HCT116 (cell line): ENCODE measurements around the gene BPIFB3. TPM values are rescaled to one million over a fixed set of nuclear protein-coding genes. Genes with fewer than 3 reads are reported as not detected.

Experiments used
- ATAC-seq: fragments of 200-7000 bp; cut with Tn5 transposase; 2 replicates; pipeline ENCODE4 v1.9.1; 2020; ENCODE audit warnings: mild to moderate bottlenecking, moderate library complexity
- BruUV-seq: library from RNA; stranded (reverse); fragments of 400-500 nt; replicated peaks from 2 replicates; lab custom pipeline; 2021; lab: Mats Ljungman, UMichigan
- CTCF ChIA-PET: fragments of 300-600 bp; sonication (Branson Sonifier 250); formaldehyde crosslinking; loops from one replicate; lab custom pipeline; 2021; ENCODE audit warnings: antibody characterized with exemption; lab: Charles Lee
- POLR2A ChIA-PET: fragments of 300-600, 350-600 bp; sonication (Branson Sonifier 250); formaldehyde crosslinking; loops from one replicate; lab custom pipeline; 2021; ENCODE audit warnings: antibody characterized with exemption; lab: Charles Lee
- RAD21 ChIA-PET, 2 experiments: fragments of 300-600 bp; sonication (Branson Sonifier 250); formaldehyde crosslinking; loops; one replicate each; lab custom pipeline; 2023; ENCODE audit warnings: low total read pairs in 2 of 2; ENCODE audit not compliant: uncharacterized antibody in 2 of 2, unreplicated experiment in 2 of 2, low non-redundant PET in 1 of 2; lab: Charles Lee
- DNase-seq: peaks from one replicate; pipeline ENCODE4 v3.0.0-alpha.2; 2010; ENCODE audit warnings: low read depth, low spot score
- H2AFZ ChIP-seq: fragments of 200-600 bp; shearing (Covaris generic), sonication (generic); 2 replicates; pipeline ENCODE4 v1.6.1; 2017; ENCODE audit warnings: low read depth, mixed run types, mixed read lengths, antibody characterized with exemption, low read length; ENCODE audit not compliant: poor library complexity, severe bottlenecking
- H3K27ac ChIP-seq: 2 replicates; pipeline ENCODE4 v1.5.1; 2012; ENCODE audit warnings: low read depth, low read length
- H3K27me3 ChIP-seq: fragments of 200-600 bp; sonication (generic); 2 replicates; pipeline ENCODE4 v1.6.1; 2016; ENCODE audit warnings: mixed run types, low read length, mixed read lengths; ENCODE audit not compliant: insufficient read depth
- H3K36me3 ChIP-seq, 2 experiments: fragments of 200-500 bp in 1 of 2; fragments of 200-600 bp in 1 of 2; sonication (Bioruptor generic) in 1 of 2; sonication (generic) in 1 of 2; 2 replicates each; pipeline versions ENCODE4 v1.5.1 to v1.6.1; 2014 to 2016; ENCODE audit warnings: low read length in 2 of 2, inconsistent platforms in 1 of 2, mixed read lengths in 1 of 2, mixed run types in 1 of 2; ENCODE audit not compliant: insufficient read depth in 2 of 2, control insufficient read depth in 1 of 2
- H3K4me1 ChIP-seq, 2 experiments: fragments of 200-600 bp in 1 of 2; sonication (generic) in 1 of 2; 2 replicates each; pipeline versions ENCODE4 v1.5.1 to v1.6.1; 2012 to 2017; ENCODE audit warnings: low read length in 2 of 2, inconsistent platforms in 1 of 2, mild to moderate bottlenecking in 1 of 2, mixed read lengths in 1 of 2, mixed run types in 1 of 2, moderate library complexity in 1 of 2; ENCODE audit not compliant: insufficient read depth in 2 of 2, control insufficient read depth in 1 of 2
- H3K4me2 ChIP-seq: fragments of 200-600 bp; sonication (generic); 2 replicates; pipeline ENCODE4 v1.6.1; 2017; ENCODE audit warnings: mixed run types, low read length, mixed read lengths
- H3K4me3 ChIP-seq, 2 experiments: fragments of 200-600 bp in 1 of 2; sonication (generic) in 1 of 2; replicated peaks in 1 of 2; 2 replicates each; pipeline ENCODE4 v1.5.1; 2011 to 2016; ENCODE audit warnings: low read length in 2 of 2, control low read depth in 1 of 2, low read depth in 1 of 2, mild to moderate bottlenecking in 1 of 2, mixed read lengths in 1 of 2, mixed run types in 1 of 2
- H3K79me2 ChIP-seq: fragments of 200-600 bp; sonication (generic); 2 replicates; pipeline ENCODE4 v1.6.1; 2017; ENCODE audit warnings: mild to moderate bottlenecking, mixed run types, low read length, moderate library complexity, mixed read lengths; ENCODE audit not compliant: insufficient read depth
- H3K9ac ChIP-seq: fragments of 200-600 bp; sonication (generic); 2 replicates; pipeline ENCODE4 v1.6.1; 2016; ENCODE audit warnings: low read length, mixed read lengths
- H3K9me2 ChIP-seq: fragments of 200-600 bp; sonication (generic), shearing (Covaris generic); 2 replicates; pipeline ENCODE4 v1.6.1; 2017; ENCODE audit warnings: mixed run types, mild to moderate bottlenecking, moderate library complexity; ENCODE audit not compliant: insufficient read depth
- H3K9me3 ChIP-seq, 2 experiments: fragments of 200-500 bp in 1 of 2; fragments of 200-600 bp in 1 of 2; sonication (Bioruptor generic) in 1 of 2; sonication (generic) in 1 of 2; 2 replicates each; pipeline ENCODE4 v1.6.1; 2014 to 2017; ENCODE audit warnings: low read length in 2 of 2, mixed read lengths in 2 of 2, inconsistent platforms in 1 of 2, low read depth in 1 of 2, mild to moderate bottlenecking in 1 of 2, mixed run types in 1 of 2, moderate library complexity in 1 of 2; ENCODE audit not compliant: control insufficient read depth in 1 of 2, insufficient read depth in 1 of 2
- H4K20me1 ChIP-seq: fragments of 200-600 bp; sonication (generic), shearing (Covaris generic); 2 replicates; pipeline ENCODE4 v1.6.1; 2017; ENCODE audit warnings: mixed run types, mild to moderate bottlenecking, moderate library complexity; ENCODE audit not compliant: insufficient read depth
- ATF3 ChIP-seq: IDR thresholded peaks from 2 replicates; pipeline ENCODE4 v1.6.1; 2012
- CTCF ChIP-seq, 3 experiments: fragments of 200-600 bp in 1 of 3; sonication (generic) in 1 of 3; IDR thresholded peaks in 2 of 3; conservative IDR thresholded peaks in 1 of 3; 2 replicates each; pipeline ENCODE4 v1.5.1; 2012 to 2017; ENCODE audit warnings: low read depth in 2 of 3, low read length in 2 of 3, antibody characterized with exemption in 1 of 3, borderline replicate concordance in 1 of 3, control low read depth in 1 of 3, mild to moderate bottlenecking in 1 of 3, mixed read lengths in 1 of 3, mixed run types in 1 of 3, moderate library complexity in 1 of 3; ENCODE audit not compliant: insufficient read depth in 1 of 3
- EGR1 ChIP-seq: IDR thresholded peaks from 2 replicates; pipeline ENCODE4 v1.6.1; 2012; ENCODE audit warnings: low read depth
- ELF1 ChIP-seq: IDR thresholded peaks from 2 replicates; pipeline ENCODE4 v1.6.1; 2012; ENCODE audit warnings: low read depth, borderline replicate concordance
- EZH2phosphoT487 ChIP-seq: fragments of 200-600 bp; IDR thresholded peaks from 2 replicates; pipeline ENCODE4 v1.6.1; 2018; ENCODE audit warnings: antibody characterized with exemption, borderline replicate concordance
- FOSL1 ChIP-seq: IDR thresholded peaks from 2 replicates; pipeline ENCODE4 v1.6.1; 2012; ENCODE audit warnings: low read depth
- JUND ChIP-seq: IDR thresholded peaks from 2 replicates; pipeline ENCODE4 v1.6.1; 2012
- MAX ChIP-seq: IDR thresholded peaks from 2 replicates; pipeline ENCODE4 v1.6.1; 2012
- POLR2A ChIP-seq: IDR thresholded peaks from 2 replicates; pipeline ENCODE4 v1.7.0; 2011; ENCODE audit warnings: borderline replicate concordance; ENCODE audit not compliant: insufficient read depth, insufficient read length; ENCODE audit errors: extremely low read depth
- RAD21 ChIP-seq: IDR thresholded peaks from 2 replicates; pipeline ENCODE4 v1.6.1; 2012; ENCODE audit warnings: low read depth, mild to moderate bottlenecking
- SP1 ChIP-seq: IDR thresholded peaks from 2 replicates; pipeline ENCODE4 v1.6.1; 2012; ENCODE audit warnings: low read depth
- SRF ChIP-seq: IDR thresholded peaks from 2 replicates; pipeline ENCODE4 v1.6.1; 2012; ENCODE audit warnings: low read depth
- TCF7L2 ChIP-seq: IDR thresholded peaks from 2 replicates; pipeline ENCODE4 v1.7.0; 2011; ENCODE audit warnings: borderline replicate concordance, inconsistent platforms; ENCODE audit not compliant: insufficient read depth, insufficient read length; ENCODE audit errors: extremely low read depth
- ZFX ChIP-seq: fragments of 450-650 bp; IDR thresholded peaks from 2 replicates; pipeline ENCODE4 v1.6.1; 2017
- ZNF274 ChIP-seq: fragments of 200-500 bp; sonication (Bioruptor generic); IDR thresholded peaks from 2 replicates; pipeline ENCODE4 v1.6.1; 2014; ENCODE audit warnings: mild to moderate bottlenecking, low read depth, low read length, inconsistent platforms
- intact Hi-C: fragments of 100-400 bp; cut with micrococcal nuclease; formaldehyde crosslinking; loops from 2 replicates; pipeline ENCODE4 v1.10.0; 2022
- total RNA-seq: library from RNA; stranded (reverse); gene quantifications from one replicate; pipeline ENCODE4 v1.2.1, GENCODE V29; 2021; ENCODE audit not compliant: unreplicated experiment
- TF ChIP-seq, protein P1 (sequence below): IDR thresholded peaks from 2 replicates; pipeline ENCODE4 v1.6.1; 2011; ENCODE audit warnings: mild to moderate bottlenecking, low read length, moderate library complexity; ENCODE audit not compliant: insufficient replicate concordance; ENCODE audit errors: extremely low read depth

The BPIFB3 gene
- total RNA-seq, 1 experiment from 2014 or later = not detected

GRCh38 chr20:33032555-33032954 is 21.1 kb upstream of the BPIFB3 start:
- TF ChIP-seq, protein P1, sequence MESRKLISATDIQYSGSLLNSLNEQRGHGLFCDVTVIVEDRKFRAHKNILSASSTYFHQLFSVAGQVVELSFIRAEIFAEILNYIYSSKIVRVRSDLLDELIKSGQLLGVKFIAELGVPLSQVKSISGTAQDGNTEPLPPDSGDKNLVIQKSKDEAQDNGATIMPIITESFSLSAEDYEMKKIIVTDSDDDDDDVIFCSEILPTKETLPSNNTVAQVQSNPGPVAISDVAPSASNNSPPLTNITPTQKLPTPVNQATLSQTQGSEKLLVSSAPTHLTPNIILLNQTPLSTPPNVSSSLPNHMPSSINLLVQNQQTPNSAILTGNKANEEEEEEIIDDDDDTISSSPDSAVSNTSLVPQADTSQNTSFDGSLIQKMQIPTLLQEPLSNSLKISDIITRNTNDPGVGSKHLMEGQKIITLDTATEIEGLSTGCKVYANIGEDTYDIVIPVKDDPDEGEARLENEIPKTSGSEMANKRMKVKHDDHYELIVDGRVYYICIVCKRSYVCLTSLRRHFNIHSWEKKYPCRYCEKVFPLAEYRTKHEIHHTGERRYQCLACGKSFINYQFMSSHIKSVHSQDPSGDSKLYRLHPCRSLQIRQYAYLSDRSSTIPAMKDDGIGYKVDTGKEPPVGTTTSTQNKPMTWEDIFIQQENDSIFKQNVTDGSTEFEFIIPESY = no peak
- TF ChIP-seq CTCF (IDR thresholded peaks at IDR 0.05 in 2 of 3, conservative IDR thresholded peaks at IDR 0.05 in 1 of 3; ENCODE audit: borderline replicate concordance in 1 of 3, insufficient read depth in 1 of 3, low read depth in 2 of 3, low read length in 2 of 3) (no peak), SP1 (no peak), SRF (no peak), RAD21 (no peak), POLR2A (no peak), EGR1 (no peak), JUND (no peak), FOSL1 (no peak), ELF1 (no peak), EZH2phosphoT487 (no peak), ZNF274 (no peak), MAX (no peak), ATF3 (no peak), TCF7L2 (no peak), ZFX (no peak)
- TF ChIP-seq, all 23 proteins: peak for 0
- no peaks in the 10 kb centered on the region for H3K4me1 ChIP-seq
- no TSS peak for BruUV-seq
- H3K9me3 ChIP-seq = no peaks in the 10 kb centered on the region
- no peaks in the 10 kb centered on the region for H4K20me1 ChIP-seq
- H3K79me2 ChIP-seq = no peaks in the 10 kb centered on the region
- H3K27me3 ChIP-seq = 0 out of 2 replicates have a peak, but pooled peaks cover 20% of the 10 kb centered on the region
- no peak overlapping the region for H3K4me3 ChIP-seq
- H3K27ac ChIP-seq = no peak overlapping the region
- no peaks in the 10 kb centered on the region for H3K36me3 ChIP-seq
- H2AFZ ChIP-seq = no peak overlapping the region
- DNase-seq = no peak
- H3K4me2 ChIP-seq = no peak overlapping the region
- no peaks in the 10 kb centered on the region for H3K9me2 ChIP-seq
- CTCF ChIA-PET = no interaction called here
- ATAC-seq = no peak
- no peak overlapping the region for H3K9ac ChIP-seq
- intact Hi-C loops = no loop called here
- RAD21 ChIA-PET = no interaction called here
- POLR2A ChIA-PET = no interaction called here
